Tibial artery (tissue), 4 donors: ENCODE measurements around the gene ARHGAP33.
"Not testable (repeated sequence)": the region's sequence is repeated elsewhere in the genome, so short reads cannot be mapped to it uniquely, and the experiment has no call there.

Experiments used
- DNase-seq, 2 donors: peaks; one replicate each; pipeline ENCODE4 v3.0.0-alpha.2; 2019
- H3K27ac ChIP-seq, 2 donors: fragments of 200-600 bp; sonication (generic) in 1 of 2; 1 replicate in 1 of 2; 2 replicates in 1 of 2; pipeline ENCODE4 v1.5.1; 2018 to 2019; ENCODE audit warnings: mild to moderate bottlenecking in 1 of 2
- H3K27me3 ChIP-seq, 2 donors: fragments of 200-600 bp; sonication (generic) in 1 of 2; one replicate each; pipeline versions ENCODE4 v1.5.1 to v1.6.0; 2016 to 2019
- H3K36me3 ChIP-seq, 3 donors: fragments of 200-600 bp; sonication (generic) in 2 of 3; one replicate each; pipeline ENCODE4 v1.5.1; 2016 to 2019; ENCODE audit warnings: mild to moderate bottlenecking in 2 of 3
- H3K4me1 ChIP-seq, 4 donors: fragments of 200-600 bp; sonication (generic) in 2 of 4; 1 replicate in 3 of 4; 2 replicates in 1 of 4; pipeline ENCODE4 v1.5.1; 2016 to 2019
- H3K4me3 ChIP-seq, 2 donors: fragments of 200-600 bp; sonication (generic) in 1 of 2; 1 replicate in 1 of 2; 2 replicates in 1 of 2; pipeline ENCODE4 v1.5.1; 2018 to 2019; ENCODE audit warnings: mild to moderate bottlenecking in 2 of 2
- H3K9me3 ChIP-seq, 3 donors: fragments of 200-600 bp; sonication (generic) in 1 of 3; one replicate each; pipeline ENCODE4 v1.5.1; 2016 to 2019
- CTCF ChIP-seq, 2 experiments: fragments of 200-600 bp in 1 of 2; fragments of 450-650 bp in 1 of 2; IDR thresholded peaks; one replicate each; pipeline ENCODE4 v1.5.1; 2017 to 2019; ENCODE audit warnings: antibody characterized with exemption in 2 of 2, mild to moderate bottlenecking in 1 of 2, moderate library complexity in 1 of 2
- intact Hi-C: fragments of 100-400 bp; cut with DNase I; formaldehyde crosslinking; loops from one replicate; pipeline ENCODE4 v1.15.0; 2023; ENCODE audit warnings: low total_unique reads

Gene ARHGAP33

GRCh38 chr19:35791814-35792279, 16.5 kb downstream of the ARHGAP33 start:
- intact Hi-C loops = no loop called here
- Histone ChIP-seq H3K9me3 (no peaks in the 10 kb centered on the region), H3K4me3 (no peak overlapping the region), H3K27me3 (peaks cover 0 to 10% of the 10 kb centered on the region in 2 donors), H3K27ac (no peak overlapping the region), H3K36me3 (peaks cover 0 to 14% (median 5%) of the 10 kb centered on the region in 3 donors), H3K4me1 (no peaks in the 10 kb centered on the region)
- no peak for DNase-seq
- no peak for TF ChIP-seq CTCF (IDR thresholded peaks at IDR 0.05)

- no peak for TF ChIP-seq CTCF (IDR thresholded peaks at IDR 0.05)
- Histone ChIP-seq H3K27ac (no peak overlapping the region), H3K4me1 (no peaks in the 10 kb centered on the region), H3K9me3 (no peaks in the 10 kb centered on the region), H3K36me3 (peaks cover 0 to 9% (median under 1%) of the 10 kb centered on the region in 3 donors), H3K4me3 (no peak overlapping the region), H3K27me3 (peaks cover 0 to 15% of the 10 kb centered on the region in 2 donors)
- no peak for DNase-seq
- intact Hi-C loops = no loop called here
Measured at GRCh38 chr19:35792312-35792711, 16.9 kb downstream of the ARHGAP33 start.

GRCh38 chr19:35792888-35793287, 17.5 kb downstream of the ARHGAP33 start:
- Histone ChIP-seq H3K27ac (no peak overlapping the region), H3K4me1 (no peaks in the 10 kb centered on the region), H3K4me3 (no peak overlapping the region), H3K27me3 (peaks cover 0 to 20% of the 10 kb centered on the region in 2 donors), H3K9me3 (no peaks in the 10 kb centered on the region), H3K36me3 (peaks cover 0 to 4% (median 0%) of the 10 kb centered on the region in 3 donors)
- no peak for TF ChIP-seq CTCF (IDR thresholded peaks at IDR 0.05)
- intact Hi-C loops = no loop called here
- DNase-seq = no peak

- Histone ChIP-seq H3K4me1 (no peaks in the 10 kb centered on the region), H3K4me3 (no peak overlapping the region), H3K27ac (no peak overlapping the region), H3K9me3 (no peaks in the 10 kb centered on the region), H3K27me3 (peaks cover 0 to 27% of the 10 kb centered on the region in 2 donors), H3K36me3 (no peaks in the 10 kb centered on the region)
- no peak for TF ChIP-seq CTCF (IDR thresholded peaks at IDR 0.05)
- intact Hi-C loops = no loop called here
- no peak for DNase-seq
Measured at GRCh38 chr19:35793381-35794165, 18.2 kb downstream of the ARHGAP33 start.

GRCh38 chr19:35795564-35795963, 20.2 kb downstream of the ARHGAP33 start:
- H3K4me1 ChIP-seq, intact Hi-C loops, H3K9me3 ChIP-seq, DNase-seq, H3K4me3 ChIP-seq, H3K27ac ChIP-seq, H3K36me3 ChIP-seq: not testable (repeated sequence)
- peaks cover 0 to 41% of the 10 kb centered on the region in 2 donors for H3K27me3 ChIP-seq
